ENCODE measurements around the gene LTBP4. TPM values are rescaled to one million over a fixed set of nuclear protein-coding genes. Genes with fewer than 3 reads are reported as not detected.
"Not testable (repeated sequence)": the region's sequence is repeated elsewhere in the genome, so short reads cannot be mapped to it uniquely, and the experiment has no call there.

Gene LTBP4
- total and polyA plus RNA-seq, 8 donors = 151 to 519 (median 345) TPM

- DNase-seq (peak in 3 of 4 donors; percentile 56 to 62 (median 60)), ATAC-seq (peak; percentile 35)
- H3K4me1 ChIP-seq = peaks cover 0 to 10% of the 10 kb centered on the region in 2 donors
- intact Hi-C loops (cut with DNase I) = no loop called here
- peaks cover 0 to 7% of the 10 kb centered on the region in 2 donors for H3K27me3 ChIP-seq
- TF ChIP-seq CTCF (IDR thresholded peaks at IDR 0.05) = no peak
- no peak overlapping the region for H3K4me3 ChIP-seq
- no peak overlapping the region for H3K27ac ChIP-seq
- no peaks in the 10 kb centered on the region for H3K9me3 ChIP-seq
- no peaks in the 10 kb centered on the region for H3K36me3 ChIP-seq
Observed at GRCh38 chr19:40641281-40641680, 40.1 kb downstream of the LTBP4 start.

GRCh38 chr19:40642051-40642706 is 41.0 kb downstream of the LTBP4 start:
- Histone ChIP-seq H3K36me3 (no peaks in the 10 kb centered on the region), H3K9me3 (no peaks in the 10 kb centered on the region), H3K27me3 (no peaks in the 10 kb centered on the region), H3K4me1 (peaks cover 6 to 14% of the 10 kb centered on the region in 2 donors), H3K4me3 (no peak overlapping the region), H3K27ac (no peak overlapping the region)
- no peak for TF ChIP-seq CTCF (IDR thresholded peaks at IDR 0.05)
- ATAC-seq = no peak
- peak in 1 of 4 donors; percentile 59 for DNase-seq
- intact Hi-C loops (cut with DNase I) = no loop called here

GRCh38 chr19:40642757-40643305 is 41.7 kb downstream of the LTBP4 start:
- no peaks in the 10 kb centered on the region for H3K9me3 ChIP-seq
- intact Hi-C loops (cut with DNase I) = no loop called here
- no peak for TF ChIP-seq CTCF (IDR thresholded peaks at IDR 0.05)
- H3K4me3 ChIP-seq = no peak overlapping the region
- H3K27me3 ChIP-seq = no peaks in the 10 kb centered on the region
- H3K27ac ChIP-seq = no peak overlapping the region
- ATAC-seq (no peak), DNase-seq (no peak)
- H3K4me1 ChIP-seq = peaks cover 6 to 14% of the 10 kb centered on the region in 2 donors
- no peaks in the 10 kb centered on the region for H3K36me3 ChIP-seq

- Histone ChIP-seq H3K36me3 (no peaks in the 10 kb centered on the region), H3K4me1 (peaks cover 6 to 14% of the 10 kb centered on the region in 2 donors), H3K27me3 (no peaks in the 10 kb centered on the region), H3K9me3 (no peaks in the 10 kb centered on the region), H3K4me3 (no peak overlapping the region), H3K27ac (peak overlapping the region; percentile 62 to 70)
- intact Hi-C loops (cut with DNase I) = no loop called here
- DNase-seq (no peak), ATAC-seq (peak; percentile 28)
- TF ChIP-seq CTCF (IDR thresholded peaks at IDR 0.05) = no peak
Observed at GRCh38 chr19:40646743-40647254, 45.6 kb downstream of the LTBP4 start.

GRCh38 chr19:40649903-40650675 is 48.9 kb downstream of the LTBP4 start:
- H3K9me3 ChIP-seq; H3K4me3 ChIP-seq; ATAC-seq; DNase-seq; H3K36me3 ChIP-seq; intact Hi-C loops (cut with DNase I); H3K27me3 ChIP-seq: not testable (repeated sequence)
- Histone ChIP-seq H3K4me1 (peaks cover 6 to 13% of the 10 kb centered on the region in 2 donors), H3K27ac (peak overlapping the region; percentile 29 to 48)

Measured in left lung (tissue), 10 donors.